BLaER1 treated with 17β-estradiol and CSF1 and Interleukin-3, amounts not matched to agents 10 nM and 100 nM (cell line): Measurements from ENCODE around the gene GCHFR.
A peak's percentile ranks its signal among the peaks of the same experiment; 100 is the strongest.

Source experiments
- H3K27ac ChIP-seq, 11 experiments: shearing (Covaris generic); formaldehyde crosslinking; 2 replicates each; pipeline ENCODE4 v1.8.1; 2022
- H3K27me3 ChIP-seq, 11 experiments: shearing (Covaris generic); formaldehyde crosslinking; 2 replicates each; pipeline ENCODE4 v1.8.1; 2022
- H3K36me3 ChIP-seq, 11 experiments: shearing (Covaris generic); formaldehyde crosslinking; 2 replicates each; pipeline ENCODE4 v1.8.1; 2022
- H3K4me1 ChIP-seq, 10 experiments: shearing (Covaris generic); formaldehyde crosslinking; 2 replicates each; pipeline ENCODE4 v1.8.1; 2022
- H3K4me2 ChIP-seq, 11 experiments: shearing (Covaris generic); formaldehyde crosslinking; 2 replicates each; pipeline ENCODE4 v1.8.1; 2022
- H3K4me3 ChIP-seq, 10 experiments: shearing (Covaris generic); formaldehyde crosslinking; 2 replicates each; pipeline ENCODE4 v1.8.1; 2022
- H3K9ac ChIP-seq, 11 experiments: shearing (Covaris generic); formaldehyde crosslinking; 2 replicates each; pipeline ENCODE4 v1.8.1; 2022
- H3K9me3 ChIP-seq, 11 experiments: shearing (Covaris generic); formaldehyde crosslinking; replicated peaks in 1 of 11; 2 replicates each; pipeline ENCODE4 v1.8.1; 2022
- H4K20me1 ChIP-seq, 11 experiments: shearing (Covaris generic); formaldehyde crosslinking; 2 replicates each; pipeline ENCODE4 v1.8.1; 2022
- Cebpa-rat ChIP-seq, 11 experiments: shearing (Covaris generic); IDR thresholded peaks; 2 replicates each; pipeline ENCODE4 v1.8.1; 2022

The GCHFR gene

GRCh38 chr15:40815042-40815698, 51.3 kb downstream of the GCHFR start:
- no peaks in the 10 kb centered on the region; a peak in 1 of 22 replicates for H4K20me1 ChIP-seq
- no peak for TF ChIP-seq Cebpa-rat (IDR thresholded peaks at IDR 0.05)
- no peaks in the 10 kb centered on the region for H3K27me3 ChIP-seq
- H3K4me3 ChIP-seq: no peak overlapping the region
- H3K4me2 ChIP-seq: peak overlapping the region in 1 of 11 experiments; percentile 18; a peak in 1 of 22 replicates
- H3K4me1 ChIP-seq: peaks cover 0 to 12% (median 0%) of the 10 kb centered on the region in 10 experiments; a peak in 2 of 20 replicates
- H3K36me3 ChIP-seq: peaks cover 22 to 50% (median 40%) of the 10 kb centered on the region in 11 experiments
- no peak overlapping the region for H3K9ac ChIP-seq
- H3K27ac ChIP-seq: no peak overlapping the region
- H3K9me3 ChIP-seq: no peaks in the 10 kb centered on the region
